Colonic mucosa (tissue), 4 donors: ENCODE results near the gene CYP11A1. TPM values are rescaled to one million over a fixed set of nuclear protein-coding genes. Genes with fewer than 3 reads are reported as not detected.
A peak's percentile ranks its signal among the peaks of the same experiment; 100 is the strongest.

Source experiments
- DNase-seq: peaks from one replicate; pipeline ENCODE4 v3.0.0-alpha.2; 2020
- H3K27ac ChIP-seq: fragments of 200-600 bp; one replicate; pipeline ENCODE4 v1.8.0; 2021
- H3K27me3 ChIP-seq: fragments of 200-600 bp; one replicate; pipeline ENCODE4 v1.8.0; 2021
- H3K36me3 ChIP-seq: fragments of 200-600 bp; one replicate; pipeline ENCODE4 v1.8.0; 2021
- H3K4me1 ChIP-seq: fragments of 200-600 bp; one replicate; pipeline ENCODE4 v1.8.0; 2021; ENCODE audit warnings: mild to moderate bottlenecking
- H3K4me3 ChIP-seq: fragments of 200-600 bp; one replicate; pipeline ENCODE4 v1.8.0; 2021
- H3K9ac ChIP-seq, 2 donors: one replicate each; pipeline ENCODE4 v1.7.0; 2013; ENCODE audit warnings: control low read depth in 2 of 2, low read depth in 2 of 2, low read length in 2 of 2
- H3K9me3 ChIP-seq: fragments of 200-600 bp; one replicate; pipeline ENCODE4 v1.8.0; 2021
- CTCF ChIP-seq: fragments of 200-600 bp; IDR thresholded peaks from one replicate; pipeline ENCODE4 v1.8.0; 2022; ENCODE audit warnings: antibody characterized with exemption, mild to moderate bottlenecking
- intact Hi-C: fragments of 100-400 bp; cut with DNase I; formaldehyde crosslinking; loops from one replicate; pipeline ENCODE4 v1.14.1; 2022
- total RNA-seq, 2 donors: library from RNA; stranded (reverse); fragmentation: NEBNext Ultra II Directional in 1 of 2; extraction: Animal tissue kit (Norgen Biotek cat#: 25700) in 1 of 2; gene quantifications; one replicate each; pipeline ENCODE4 v1.2.1, GENCODE V29; 2021
- donor health status: healthy.
- donor health status: DM: no; HTN: no; CAD: no.
- donor health status: DM: no; HTN: no; CAD: no.

CYP11A1 gene
- total RNA-seq, 2 donors from 2014 or later = 1.3 TPM; not detected in 1

GRCh38 chr15:74305687-74306086 is 61.8 kb downstream of the CYP11A1 start:
- intact Hi-C loops = no loop called here

GRCh38 chr15:74304431-74304830 is 63.0 kb downstream of the CYP11A1 start:
- H3K4me3 ChIP-seq = no peak overlapping the region
- H3K27ac ChIP-seq = no peak overlapping the region
- no peaks in the 10 kb centered on the region for H3K9me3 ChIP-seq
- no peak for TF ChIP-seq CTCF
- DNase-seq = no peak
- no peaks in the 10 kb centered on the region for H3K27me3 ChIP-seq
- no peaks in the 10 kb centered on the region for H3K36me3 ChIP-seq
- H3K9ac ChIP-seq = no peak overlapping the region
- no peaks in the 10 kb centered on the region for H3K4me1 ChIP-seq
- intact Hi-C loops = no loop called here

More at GRCh38 chr15:74305687-74306086, 61.8 kb downstream of the CYP11A1 start:
- Histone ChIP-seq H3K27ac (no peak overlapping the region), H3K36me3 (no peaks in the 10 kb centered on the region), H3K27me3 (no peaks in the 10 kb centered on the region), H3K4me3 (no peak overlapping the region), H3K4me1 (no peaks in the 10 kb centered on the region), H3K9me3 (no peaks in the 10 kb centered on the region), H3K9ac (no peak overlapping the region)
- DNase-seq = no peak
- no peak for TF ChIP-seq CTCF

GRCh38 chr15:74303741-74304309 is 63.6 kb downstream of the CYP11A1 start:
- H3K36me3 ChIP-seq = no peaks in the 10 kb centered on the region
- intact Hi-C loops = loop anchor here (2.0 kb wide), 1 partner anchor 177 kb away; no protein-coding TSS in a partner anchor
- no peaks in the 10 kb centered on the region for H3K27me3 ChIP-seq

GRCh38 chr15:74302821-74303359 is 64.6 kb downstream of the CYP11A1 start:
- Histone ChIP-seq H3K4me3 (no peak overlapping the region), H3K4me1 (no peaks in the 10 kb centered on the region), H3K9me3 (no peaks in the 10 kb centered on the region), H3K9ac (no peak overlapping the region), H3K27ac (no peak overlapping the region), H3K36me3 (no peaks in the 10 kb centered on the region), H3K27me3 (no peaks in the 10 kb centered on the region)
- DNase-seq = no peak
- peak; percentile 44 for TF ChIP-seq CTCF
- intact Hi-C loops = loop anchor here (2.0 kb wide), 1 partner anchor 176 kb away; no protein-coding TSS in a partner anchor

More at GRCh38 chr15:74303741-74304309, 63.6 kb downstream of the CYP11A1 start:
- no peak overlapping the region for H3K4me3 ChIP-seq
- DNase-seq = no peak
- no peak overlapping the region for H3K27ac ChIP-seq
- no peak for TF ChIP-seq CTCF
- H3K9me3 ChIP-seq = no peaks in the 10 kb centered on the region
- no peaks in the 10 kb centered on the region for H3K4me1 ChIP-seq
- no peak overlapping the region for H3K9ac ChIP-seq

GRCh38 chr15:74301583-74302361 is 65.7 kb downstream of the CYP11A1 start:
- intact Hi-C loops = loop anchor here (2.0 kb wide), 1 partner anchor 175 kb away; no protein-coding TSS in a partner anchor
- no peak for DNase-seq
- H3K9ac ChIP-seq = no peak overlapping the region
- H3K27ac ChIP-seq = no peak overlapping the region
- no peaks in the 10 kb centered on the region for H3K27me3 ChIP-seq
- TF ChIP-seq CTCF = no peak
- no peaks in the 10 kb centered on the region for H3K36me3 ChIP-seq
- H3K4me3 ChIP-seq = no peak overlapping the region
- H3K9me3 ChIP-seq = no peaks in the 10 kb centered on the region
- H3K4me1 ChIP-seq = no peaks in the 10 kb centered on the region
